ENCODE measurements around the gene SZRD1. TPM values are rescaled to one million over a fixed set of nuclear protein-coding genes. Genes with fewer than 3 reads are reported as not detected.

The SZRD1 gene
- total and polyA plus RNA-seq, 9 of the 15 experiments (the other 6 are each of a cell fraction or from before 2014, with no cell fraction given), result 3.9 to 149 (median 82.5) TPM

DNA sequence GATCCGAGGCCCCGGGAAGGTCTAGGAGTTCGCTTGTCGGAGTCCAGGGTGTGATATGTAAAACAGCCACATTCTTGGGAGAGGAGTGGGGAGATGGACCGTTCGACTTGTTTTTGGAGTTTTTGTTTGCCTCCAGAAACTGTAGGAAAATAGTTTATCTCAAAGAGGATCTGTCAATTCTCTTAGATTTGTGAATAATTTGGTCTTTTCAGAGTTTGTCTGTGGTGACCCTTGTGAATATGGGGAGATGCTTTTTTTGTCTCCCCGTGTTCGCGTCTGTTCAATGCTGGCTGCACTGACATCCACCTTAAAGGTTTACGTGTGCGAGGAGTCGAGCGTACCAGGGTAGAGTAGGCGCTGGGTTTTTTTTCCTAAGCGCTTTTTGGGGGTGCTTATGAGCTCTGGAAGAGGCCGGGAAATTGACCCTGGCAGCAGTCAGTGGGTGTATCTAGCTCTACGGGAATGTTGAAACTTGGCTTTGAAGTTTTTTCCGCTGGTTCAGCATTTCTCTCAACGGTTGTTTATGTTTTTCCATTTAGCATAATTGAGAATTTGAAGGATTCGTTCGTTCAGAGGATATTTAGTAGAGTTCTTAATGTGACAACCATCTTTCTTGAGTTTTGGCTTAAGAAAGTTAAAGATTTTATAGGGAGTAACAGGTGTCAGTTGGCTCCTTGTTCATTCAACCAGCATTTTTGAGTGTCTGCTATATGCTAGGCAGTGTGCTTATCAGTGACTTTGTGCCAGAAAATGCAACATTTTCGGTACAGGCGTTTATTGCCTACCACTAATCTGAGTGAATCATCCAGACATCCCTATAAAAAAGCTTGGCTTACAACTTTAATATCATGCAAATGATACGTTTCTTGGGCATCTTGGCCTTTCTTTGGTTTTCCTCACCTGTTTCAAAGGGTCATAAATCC, 1.2 kb downstream of the SZRD1 start (continued):
- TF ChIP-seq, protein P1, sequence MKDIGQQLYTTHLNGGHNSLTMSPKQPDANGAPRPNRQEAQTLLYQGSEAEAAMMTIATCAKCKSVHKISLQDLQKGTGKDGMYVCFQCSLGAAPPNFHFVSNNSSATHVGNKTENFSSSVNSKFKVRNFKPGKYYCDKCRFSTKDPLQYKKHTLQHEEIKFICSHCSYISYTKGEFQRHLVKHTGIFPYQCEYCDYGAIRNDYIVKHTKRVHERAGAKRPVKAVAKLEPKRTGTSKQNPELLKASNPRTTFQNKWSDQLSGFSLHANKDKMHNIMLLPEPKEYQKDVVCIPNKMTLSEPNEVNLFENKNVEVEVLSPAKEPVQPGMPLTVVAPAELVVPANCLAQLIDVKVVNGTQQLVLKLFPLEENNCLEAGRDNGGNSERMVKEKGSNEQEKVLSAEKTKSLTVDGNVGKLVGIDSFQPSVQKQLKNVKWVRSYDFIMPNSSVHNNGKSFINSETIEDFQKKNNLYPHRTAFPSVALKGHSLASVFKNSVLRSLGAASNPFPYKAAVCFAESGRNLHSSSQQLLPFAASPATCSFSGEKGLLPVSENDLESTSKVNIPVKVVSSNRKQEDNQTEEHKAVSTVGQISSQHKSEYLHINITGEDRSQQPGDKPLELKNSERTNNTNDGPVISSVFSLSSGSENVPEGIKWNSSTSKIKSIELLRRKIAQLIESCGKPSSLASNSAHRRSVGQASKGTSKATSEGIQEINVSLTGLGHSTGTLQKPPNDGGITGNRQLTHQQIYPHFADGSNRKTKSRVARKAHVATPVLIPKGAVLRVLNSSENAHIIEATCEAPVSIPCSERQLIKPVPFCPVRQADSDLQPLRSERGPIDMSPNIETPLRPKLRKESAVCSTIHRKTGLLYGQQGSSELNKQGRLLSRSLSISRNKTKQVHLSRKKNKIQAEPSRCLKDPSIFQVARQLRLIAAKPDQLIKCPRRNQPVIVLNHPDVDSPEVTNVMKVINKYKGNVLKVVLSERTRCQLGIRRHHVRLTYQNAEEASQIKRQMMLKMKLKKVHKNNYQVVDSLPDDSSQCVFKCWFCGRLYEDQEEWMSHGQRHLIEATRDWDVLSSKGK (CRISPR knock-in tag; IDR thresholded peaks at IDR 0.05), result no peak
- TF ChIP-seq FOXM1 (IDR thresholded peaks at IDR 0.05; ENCODE audit: low read depth) (no peak), FOXM1 (CRISPR knock-in tag; IDR thresholded peaks at IDR 0.05; ENCODE audit: low read depth) (no peak), ETS2 (tag; IDR thresholded peaks at IDR 0.05; ENCODE audit: borderline replicate concordance, poor library complexity, severe bottlenecking) (no peak), PHF8 (IDR thresholded peaks at IDR 0.05; ENCODE audit: borderline replicate concordance, low read length) (no peak), ZNF212 (CRISPR knock-in tag; IDR thresholded peaks at IDR 0.05) (no peak), MEF2A (IDR thresholded peaks at IDR 0.05; ENCODE audit: control insufficient read depth, low read depth, low read length) (no peak), ZNF253 (CRISPR knock-in tag; conservative IDR thresholded peaks at IDR 0.05) (no peak)
- TF ChIP-seq, protein P2, sequence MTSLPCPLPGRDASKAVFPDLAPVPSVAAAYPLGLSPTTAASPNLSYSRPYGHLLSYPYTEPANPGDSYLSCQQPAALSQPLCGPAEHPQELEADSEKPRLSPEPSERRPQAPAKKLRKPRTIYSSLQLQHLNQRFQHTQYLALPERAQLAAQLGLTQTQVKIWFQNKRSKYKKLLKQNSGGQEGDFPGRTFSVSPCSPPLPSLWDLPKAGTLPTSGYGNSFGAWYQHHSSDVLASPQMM (CRISPR knock-in tag; IDR thresholded peaks at IDR 0.05), result no peak
- TF ChIP-seq, protein P3, sequence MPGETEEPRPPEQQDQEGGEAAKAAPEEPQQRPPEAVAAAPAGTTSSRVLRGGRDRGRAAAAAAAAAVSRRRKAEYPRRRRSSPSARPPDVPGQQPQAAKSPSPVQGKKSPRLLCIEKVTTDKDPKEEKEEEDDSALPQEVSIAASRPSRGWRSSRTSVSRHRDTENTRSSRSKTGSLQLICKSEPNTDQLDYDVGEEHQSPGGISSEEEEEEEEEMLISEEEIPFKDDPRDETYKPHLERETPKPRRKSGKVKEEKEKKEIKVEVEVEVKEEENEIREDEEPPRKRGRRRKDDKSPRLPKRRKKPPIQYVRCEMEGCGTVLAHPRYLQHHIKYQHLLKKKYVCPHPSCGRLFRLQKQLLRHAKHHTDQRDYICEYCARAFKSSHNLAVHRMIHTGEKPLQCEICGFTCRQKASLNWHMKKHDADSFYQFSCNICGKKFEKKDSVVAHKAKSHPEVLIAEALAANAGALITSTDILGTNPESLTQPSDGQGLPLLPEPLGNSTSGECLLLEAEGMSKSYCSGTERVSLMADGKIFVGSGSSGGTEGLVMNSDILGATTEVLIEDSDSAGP (CRISPR knock-in tag; IDR thresholded peaks at IDR 0.05), result no peak
- TF ChIP-seq, protein P4, sequence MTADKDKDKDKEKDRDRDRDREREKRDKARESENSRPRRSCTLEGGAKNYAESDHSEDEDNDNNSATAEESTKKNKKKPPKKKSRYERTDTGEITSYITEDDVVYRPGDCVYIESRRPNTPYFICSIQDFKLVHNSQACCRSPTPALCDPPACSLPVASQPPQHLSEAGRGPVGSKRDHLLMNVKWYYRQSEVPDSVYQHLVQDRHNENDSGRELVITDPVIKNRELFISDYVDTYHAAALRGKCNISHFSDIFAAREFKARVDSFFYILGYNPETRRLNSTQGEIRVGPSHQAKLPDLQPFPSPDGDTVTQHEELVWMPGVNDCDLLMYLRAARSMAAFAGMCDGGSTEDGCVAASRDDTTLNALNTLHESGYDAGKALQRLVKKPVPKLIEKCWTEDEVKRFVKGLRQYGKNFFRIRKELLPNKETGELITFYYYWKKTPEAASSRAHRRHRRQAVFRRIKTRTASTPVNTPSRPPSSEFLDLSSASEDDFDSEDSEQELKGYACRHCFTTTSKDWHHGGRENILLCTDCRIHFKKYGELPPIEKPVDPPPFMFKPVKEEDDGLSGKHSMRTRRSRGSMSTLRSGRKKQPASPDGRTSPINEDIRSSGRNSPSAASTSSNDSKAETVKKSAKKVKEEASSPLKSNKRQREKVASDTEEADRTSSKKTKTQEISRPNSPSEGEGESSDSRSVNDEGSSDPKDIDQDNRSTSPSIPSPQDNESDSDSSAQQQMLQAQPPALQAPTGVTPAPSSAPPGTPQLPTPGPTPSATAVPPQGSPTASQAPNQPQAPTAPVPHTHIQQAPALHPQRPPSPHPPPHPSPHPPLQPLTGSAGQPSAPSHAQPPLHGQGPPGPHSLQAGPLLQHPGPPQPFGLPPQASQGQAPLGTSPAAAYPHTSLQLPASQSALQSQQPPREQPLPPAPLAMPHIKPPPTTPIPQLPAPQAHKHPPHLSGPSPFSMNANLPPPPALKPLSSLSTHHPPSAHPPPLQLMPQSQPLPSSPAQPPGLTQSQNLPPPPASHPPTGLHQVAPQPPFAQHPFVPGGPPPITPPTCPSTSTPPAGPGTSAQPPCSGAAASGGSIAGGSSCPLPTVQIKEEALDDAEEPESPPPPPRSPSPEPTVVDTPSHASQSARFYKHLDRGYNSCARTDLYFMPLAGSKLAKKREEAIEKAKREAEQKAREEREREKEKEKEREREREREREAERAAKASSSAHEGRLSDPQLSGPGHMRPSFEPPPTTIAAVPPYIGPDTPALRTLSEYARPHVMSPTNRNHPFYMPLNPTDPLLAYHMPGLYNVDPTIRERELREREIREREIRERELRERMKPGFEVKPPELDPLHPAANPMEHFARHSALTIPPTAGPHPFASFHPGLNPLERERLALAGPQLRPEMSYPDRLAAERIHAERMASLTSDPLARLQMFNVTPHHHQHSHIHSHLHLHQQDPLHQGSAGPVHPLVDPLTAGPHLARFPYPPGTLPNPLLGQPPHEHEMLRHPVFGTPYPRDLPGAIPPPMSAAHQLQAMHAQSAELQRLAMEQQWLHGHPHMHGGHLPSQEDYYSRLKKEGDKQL (CRISPR knock-in tag; IDR thresholded peaks at IDR 0.05; ENCODE audit: borderline replicate concordance), result no peak
- TF ChIP-seq, protein P5, sequence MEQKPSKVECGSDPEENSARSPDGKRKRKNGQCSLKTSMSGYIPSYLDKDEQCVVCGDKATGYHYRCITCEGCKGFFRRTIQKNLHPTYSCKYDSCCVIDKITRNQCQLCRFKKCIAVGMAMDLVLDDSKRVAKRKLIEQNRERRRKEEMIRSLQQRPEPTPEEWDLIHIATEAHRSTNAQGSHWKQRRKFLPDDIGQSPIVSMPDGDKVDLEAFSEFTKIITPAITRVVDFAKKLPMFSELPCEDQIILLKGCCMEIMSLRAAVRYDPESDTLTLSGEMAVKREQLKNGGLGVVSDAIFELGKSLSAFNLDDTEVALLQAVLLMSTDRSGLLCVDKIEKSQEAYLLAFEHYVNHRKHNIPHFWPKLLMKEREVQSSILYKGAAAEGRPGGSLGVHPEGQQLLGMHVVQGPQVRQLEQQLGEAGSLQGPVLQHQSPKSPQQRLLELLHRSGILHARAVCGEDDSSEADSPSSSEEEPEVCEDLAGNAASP (IDR thresholded peaks at IDR 0.05), result no peak
